K562 (cell line): ENCODE measurements around the gene PRCP. TPM values are rescaled to one million over a fixed set of nuclear protein-coding genes. Genes with fewer than 3 reads are reported as not detected.

Source experiments
- ATAC-seq: fragments of 200-7000 bp; cut with Tn5 transposase; 3 replicates; pipeline ENCODE4 v1.9.1; 2020; ENCODE audit warnings: moderate library complexity
- BruUV-seq: library from RNA; stranded (reverse); fragments of 400-500 nt; replicated peaks from 2 replicates; lab custom pipeline; 2021; lab: Mats Ljungman, UMichigan
- CTCF ChIA-PET: fragments of 300-600 bp; formaldehyde crosslinking; extraction: SDS; loops from one replicate; lab custom pipeline; 2021; ENCODE audit warnings: low intra/inter-chr PET ratio; lab: Yijun Ruan, JAX
- POLR2A ChIA-PET: fragments of 300-600, 350-650 bp; sonication (Branson Sonifier 250); formaldehyde crosslinking; extraction: SDS; loops from one replicate; lab custom pipeline; 2021; ENCODE audit warnings: antibody characterized with exemption, inconsistent platforms; lab: Yijun Ruan, JAX
- DNase-seq, 4 experiments: peaks; one replicate each; pipeline versions ENCODE4 v3.0.0 to v3.0.0-alpha.2; 2011 to 2018; ENCODE audit warnings: low spot score in 3 of 4, mixed read lengths in 3 of 4; ENCODE audit errors: extremely low read depth in 1 of 4
- FAIRE-seq: peaks from 2 replicates; lab custom pipeline; 2011; peaks lifted over from hg19 to GRCh38; lab: Jason Lieb, UNC
- H2AFZ ChIP-seq: 2 replicates; pipeline ENCODE4 v1.6.0; 2011; ENCODE audit warnings: low read depth, low read length, control low read depth, inconsistent platforms
- H3K27ac ChIP-seq: fragments of 200-600 bp; 3 replicates; pipeline ENCODE4 v1.8.0; 2011; ENCODE audit warnings: low read depth, mild to moderate bottlenecking, control low read depth, inconsistent platforms, low read length, moderate library complexity, mixed read lengths; ENCODE audit errors: extremely low read depth
- H3K27me3 ChIP-seq, 2 experiments: fragments of 300-600 bp in 1 of 2; 2 replicates in 1 of 2; 3 replicates in 1 of 2; pipeline versions ENCODE4 v1.6.0 to v1.8.0; 2011; ENCODE audit warnings: inconsistent platforms in 2 of 2, low read length in 2 of 2, mild to moderate bottlenecking in 1 of 2, mixed read lengths in 1 of 2, moderate library complexity in 1 of 2; ENCODE audit not compliant: control insufficient read depth in 2 of 2, insufficient read depth in 2 of 2
- H3K36me3 ChIP-seq: fragments of 300-600 bp; 3 replicates; pipeline ENCODE4 v1.8.0; 2011; ENCODE audit warnings: mild to moderate bottlenecking, low read length, inconsistent platforms; ENCODE audit not compliant: control insufficient read depth, insufficient read depth
- H3K4me1 ChIP-seq, 2 experiments: fragments of 200-600 bp in 1 of 2; replicated peaks in 1 of 2; 2 replicates in 1 of 2; 3 replicates in 1 of 2; pipeline versions ENCODE4 v1.5.1 to v1.8.0; 2011; ENCODE audit warnings: inconsistent platforms in 2 of 2, low read length in 2 of 2, mild to moderate bottlenecking in 1 of 2, mixed read lengths in 1 of 2, moderate library complexity in 1 of 2; ENCODE audit not compliant: control insufficient read depth in 2 of 2, insufficient read depth in 2 of 2
- H3K4me2 ChIP-seq: 2 replicates; pipeline ENCODE4 v1.6.1; 2011; ENCODE audit warnings: low read length, control low read depth, inconsistent platforms, mixed read lengths; ENCODE audit not compliant: insufficient read depth
- H3K4me3 ChIP-seq: fragments of 200-600 bp; sonication (generic), shearing (Covaris generic); 2 replicates; pipeline ENCODE4 v1.5.1; 2016; ENCODE audit warnings: control low read depth, inconsistent platforms
- H3K79me2 ChIP-seq: fragments of 200-600 bp; 3 replicates; pipeline ENCODE4 v1.8.0; 2011; ENCODE audit warnings: low read length, inconsistent platforms; ENCODE audit not compliant: control insufficient read depth, insufficient read depth
- H3K9ac ChIP-seq, 2 experiments: 2 replicates each; pipeline versions ENCODE4 v1.6.0 to v1.6.1; 2011; ENCODE audit warnings: low read depth in 2 of 2, low read length in 2 of 2, control low read depth in 1 of 2, inconsistent platforms in 1 of 2, mild to moderate bottlenecking in 1 of 2, mixed read lengths in 1 of 2; ENCODE audit not compliant: insufficient read depth in 1 of 2
- H3K9me1 ChIP-seq: one replicate; pipeline ENCODE4 v1.6.0; 2011; ENCODE audit warnings: inconsistent platforms, mild to moderate bottlenecking, low read length, moderate library complexity; ENCODE audit not compliant: control insufficient read depth, insufficient read depth
- H3K9me3 ChIP-seq: replicated peaks from 2 replicates; pipeline ENCODE4 v1.5.1; 2011; ENCODE audit warnings: low read depth, low read length, inconsistent platforms; ENCODE audit not compliant: control insufficient read depth, insufficient read depth
- H4K20me1 ChIP-seq: replicated peaks from 2 replicates; pipeline ENCODE4 v1.6.1; 2011; ENCODE audit warnings: low read length, inconsistent platforms, mixed read lengths; ENCODE audit not compliant: control insufficient read depth, insufficient read depth
- CHD4 ChIP-seq: fragments of 200-600 bp; sonication (generic); IDR thresholded peaks from 3 replicates; pipeline ENCODE4 v1.6.1; 2012; ENCODE audit warnings: low read depth, mild to moderate bottlenecking, mixed read lengths, low read length, inconsistent platforms; ENCODE audit not compliant: insufficient read depth, insufficient replicate concordance, poor library complexity, severe bottlenecking
- JUN ChIP-seq, 2 experiments: sonication (generic) in 1 of 2; formaldehyde crosslinking in 1 of 2; IDR thresholded peaks; 2 replicates each; pipeline versions ENCODE4 v1.6.1 to v1.8.0; 2012 to 2022; ENCODE audit warnings: borderline replicate concordance in 2 of 2, mild to moderate bottlenecking in 2 of 2, improper control_type of control experiment in 1 of 2, low read depth in 1 of 2, low read length in 1 of 2, missing genetic modification reagents in 1 of 2
- SMC3 ChIP-seq: conservative IDR thresholded peaks from 2 replicates; pipeline ENCODE4 v1.6.1; 2011; ENCODE audit warnings: low read depth, low read length, improper control_type of control experiment; ENCODE audit not compliant: insufficient read depth
- TAF15 ChIP-seq: fragments of 200-400 bp; formaldehyde crosslinking; IDR thresholded peaks from 2 replicates; pipeline ENCODE4 v1.6.1; 2017; ENCODE audit warnings: mild to moderate bottlenecking, low read depth, low read length, moderate library complexity
- XRCC3 ChIP-seq: fragments of 450-650 bp; IDR thresholded peaks from 2 replicates; pipeline ENCODE4 v1.6.1; 2017; ENCODE audit warnings: mild to moderate bottlenecking, moderate library complexity
- ZNF274 ChIP-seq: IDR thresholded peaks from 2 replicates; pipeline ENCODE4 v1.6.1; 2011; ENCODE audit warnings: low read depth, mild to moderate bottlenecking, low read length, moderate library complexity, borderline replicate concordance
- WGBS: fragments of 100-300 bp; shearing (Covaris generic); methylation state at CpG from one replicate; pipeline ENCODE4 v1.1.6; 2016; ENCODE audit warnings: low coverage, mixed read lengths; ENCODE audit not compliant: insufficient coverage; ENCODE audit errors: missing lambda C conversion rate; 5-methylcytosine and 5-hydroxymethylcytosine counted together
- in situ Hi-C: fragments of 300-500 bp; cut with MboI; formaldehyde crosslinking; loops from 4 replicates; pipeline ENCODE4 v1.15.0; 2018; ENCODE audit warnings: inconsistent platforms, mixed read lengths
- intact Hi-C: fragments of 100-400 bp; cut with micrococcal nuclease; formaldehyde crosslinking; loops from 2 replicates; pipeline ENCODE4 v1.14.2; 2022
- polyA plus RNA-seq, 8 experiments: library from polyadenylated mRNA; depleted of rRNA in 4 of 8; stranded (reverse) in 5 of 8; unstranded in 3 of 8; fragments of >200 nt; fragmentation: Nextera tagmentation in 2 of 8; fragmentation: Illumina TruSeq in 1 of 8; extraction: Ambion mirVana in 2 of 8; extraction: Trizol in 1 of 8; gene quantifications; 2 replicates each; pipeline versions ENCODE4 v1.2.1 to v1.2.3, GENCODE V29; 2011 to 2014; ENCODE audit warnings: inconsistent platforms in 1 of 8, missing spikeins in 1 of 8
- total RNA-seq, 7 experiments: library from RNA; depleted of rRNA in 6 of 7; stranded (reverse); fragments of >200 nt in 6 of 7; fragmentation: Illumina TruSeq in 2 of 7; extraction: Trizol in 2 of 7; gene quantifications; 2 replicates each; pipeline versions ENCODE4 v1.2.1 to v1.2.3, GENCODE V29; 2011 to 2021; ENCODE audit warnings: low replicate concordance in 1 of 7

Gene PRCP
- total and polyA plus RNA-seq, 9 of the 15 experiments (the other 6 are each of a cell fraction or from before 2014, with no cell fraction given): 9.5 to 43.1 (median 23.2) TPM

- POLR2A ChIA-PET: interaction anchor here (0.9 to 2.1 kb wide), 3 partner anchors 10 to 166 kb away, joined by 3 to 9 read pairs (median 4); partner anchors contain the start of genes DDIAS and PRCP
- H3K9me1 ChIP-seq: no peaks in the 10 kb centered on the region
- H3K9ac ChIP-seq: no peak overlapping the region
- DNase-seq: no peak
- 0 out of 3 replicates have a peak, but pooled peaks cover 2% of the 10 kb centered on the region for H3K79me2 ChIP-seq
- TF ChIP-seq SMC3: no peak
- TF ChIP-seq TAF15: no peak
- TF ChIP-seq CHD4: no peak
- no peak for TF ChIP-seq JUN (IDR thresholded peaks at IDR 0.05; ENCODE audit: borderline replicate concordance, low read depth, low read length)
- no peak for TF ChIP-seq JUN (CRISPR knock-in tag; IDR thresholded peaks at IDR 0.05; ENCODE audit: borderline replicate concordance)
- TF ChIP-seq ZNF274: no peak
- TF ChIP-seq XRCC3: no peak
- H3K27me3 ChIP-seq: no peaks in the 10 kb centered on the region; a peak in 1 of 5 replicates
- H3K27ac ChIP-seq: no peak overlapping the region
- FAIRE-seq: no peak
- H3K36me3 ChIP-seq: no peaks in the 10 kb centered on the region
- peaks cover 0 to 7% of the 10 kb centered on the region in 2 experiments; a peak in 2 of 5 replicates for H3K4me1 ChIP-seq
- H3K4me2 ChIP-seq: no peak overlapping the region
- 44% methylated on average over 1 of the region's 1 CpG for WGBS
- H3K9me3 ChIP-seq: no peaks in the 10 kb centered on the region
- no peak overlapping the region for H2AFZ ChIP-seq
- in situ Hi-C loops: no loop called here
- ATAC-seq: no peak
- CTCF ChIA-PET: no interaction called here
- no peak overlapping the region for H3K4me3 ChIP-seq
- intact Hi-C loops: no loop called here
- no peaks in the 10 kb centered on the region; the same call in 1 of the 2 replicates for H4K20me1 ChIP-seq
- no TSS peak for BruUV-seq
Observed at GRCh38 chr11:82890002-82890341, 10.3 kb downstream of the PRCP start.
